Ishikawa (cell line): ENCODE results near the gene TPTE.

Source experiments
- CEBPB ChIP-seq: IDR thresholded peaks from 2 replicates; pipeline ENCODE4 v1.6.1; 2012
- CREB1 ChIP-seq: IDR thresholded peaks from 2 replicates; pipeline ENCODE4 v1.6.1; 2012; ENCODE audit warnings: low read depth
- EGR1 ChIP-seq: IDR thresholded peaks from 2 replicates; pipeline ENCODE4 v1.6.1; 2012
- EP300 ChIP-seq: IDR thresholded peaks from 2 replicates; pipeline ENCODE4 v1.6.1; 2012; ENCODE audit warnings: borderline replicate concordance
- FOXM1 ChIP-seq: IDR thresholded peaks from 2 replicates; pipeline ENCODE4 v1.6.1; 2012; ENCODE audit warnings: low read depth, borderline replicate concordance
- NFIC ChIP-seq: IDR thresholded peaks from 2 replicates; pipeline ENCODE4 v1.6.1; 2012
- RAD21 ChIP-seq: IDR thresholded peaks from 2 replicates; pipeline ENCODE4 v1.6.1; 2012; ENCODE audit warnings: low read depth
- TAF1 ChIP-seq: IDR thresholded peaks from 2 replicates; pipeline ENCODE4 v1.6.1; 2012; ENCODE audit warnings: low read depth, mild to moderate bottlenecking
- TCF12 ChIP-seq: IDR thresholded peaks from 2 replicates; pipeline ENCODE4 v1.6.1; 2012; ENCODE audit warnings: low read depth
- TEAD4 ChIP-seq: IDR thresholded peaks from 2 replicates; pipeline ENCODE4 v1.6.1; 2012
- YY1 ChIP-seq: IDR thresholded peaks from 2 replicates; pipeline ENCODE4 v1.6.1; 2012; ENCODE audit warnings: low read depth
- ZBTB7A ChIP-seq: IDR thresholded peaks from 2 replicates; pipeline ENCODE4 v1.6.1; 2012; ENCODE audit warnings: low read depth
- TF ChIP-seq, protein P1 (sequence below): IDR thresholded peaks from 2 replicates; pipeline ENCODE4 v1.6.1; 2012
- TF ChIP-seq, protein P2 (sequence below): IDR thresholded peaks from 2 replicates; pipeline ENCODE4 v1.6.1; 2012; ENCODE audit warnings: low read depth, mild to moderate bottlenecking
- TF ChIP-seq, protein P3 (sequence below): IDR thresholded peaks from 2 replicates; pipeline ENCODE4 v1.6.1; 2012

TPTE gene

DNA sequence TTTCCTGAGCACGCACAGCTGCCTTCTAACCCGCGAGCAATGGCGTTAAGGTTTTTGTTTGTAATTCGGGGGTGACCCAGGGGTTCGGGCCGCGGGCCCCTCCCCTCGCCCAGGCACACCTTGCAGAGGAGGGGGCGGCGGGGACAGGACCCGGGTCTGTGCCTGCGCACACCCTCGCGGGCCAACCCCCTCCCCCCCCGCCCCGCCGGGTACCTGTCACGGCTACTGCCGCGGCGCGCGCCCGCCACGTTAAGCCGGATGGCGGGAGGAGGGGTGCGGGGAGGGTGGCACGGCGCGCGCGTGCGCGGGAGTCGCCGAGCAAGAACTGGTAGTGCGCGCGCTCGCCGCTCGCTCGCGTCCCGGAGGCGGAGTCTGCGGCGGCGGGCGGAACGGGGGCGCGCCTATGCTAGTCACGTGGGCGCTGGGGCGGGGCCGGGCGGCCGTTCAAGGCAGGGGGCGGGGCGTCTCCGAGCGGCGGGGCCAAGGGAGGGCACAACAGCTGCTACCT lies at the start of gene TPTE:
TPTE (plus strand) TSS at position 493 of the 508 bp plus-strand sequence. CDS start 17,141 bp downstream, outside the sequence.
- TF ChIP-seq, protein P1, sequence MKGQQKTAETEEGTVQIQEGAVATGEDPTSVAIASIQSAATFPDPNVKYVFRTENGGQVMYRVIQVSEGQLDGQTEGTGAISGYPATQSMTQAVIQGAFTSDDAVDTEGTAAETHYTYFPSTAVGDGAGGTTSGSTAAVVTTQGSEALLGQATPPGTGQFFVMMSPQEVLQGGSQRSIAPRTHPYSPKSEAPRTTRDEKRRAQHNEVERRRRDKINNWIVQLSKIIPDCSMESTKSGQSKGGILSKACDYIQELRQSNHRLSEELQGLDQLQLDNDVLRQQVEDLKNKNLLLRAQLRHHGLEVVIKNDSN = no peak
- TF ChIP-seq YY1 (no peak), TCF12 (no peak), TAF1 (no peak), CEBPB (no peak), FOXM1 (no peak), EP300 (no peak)
- TF ChIP-seq, protein P2, sequence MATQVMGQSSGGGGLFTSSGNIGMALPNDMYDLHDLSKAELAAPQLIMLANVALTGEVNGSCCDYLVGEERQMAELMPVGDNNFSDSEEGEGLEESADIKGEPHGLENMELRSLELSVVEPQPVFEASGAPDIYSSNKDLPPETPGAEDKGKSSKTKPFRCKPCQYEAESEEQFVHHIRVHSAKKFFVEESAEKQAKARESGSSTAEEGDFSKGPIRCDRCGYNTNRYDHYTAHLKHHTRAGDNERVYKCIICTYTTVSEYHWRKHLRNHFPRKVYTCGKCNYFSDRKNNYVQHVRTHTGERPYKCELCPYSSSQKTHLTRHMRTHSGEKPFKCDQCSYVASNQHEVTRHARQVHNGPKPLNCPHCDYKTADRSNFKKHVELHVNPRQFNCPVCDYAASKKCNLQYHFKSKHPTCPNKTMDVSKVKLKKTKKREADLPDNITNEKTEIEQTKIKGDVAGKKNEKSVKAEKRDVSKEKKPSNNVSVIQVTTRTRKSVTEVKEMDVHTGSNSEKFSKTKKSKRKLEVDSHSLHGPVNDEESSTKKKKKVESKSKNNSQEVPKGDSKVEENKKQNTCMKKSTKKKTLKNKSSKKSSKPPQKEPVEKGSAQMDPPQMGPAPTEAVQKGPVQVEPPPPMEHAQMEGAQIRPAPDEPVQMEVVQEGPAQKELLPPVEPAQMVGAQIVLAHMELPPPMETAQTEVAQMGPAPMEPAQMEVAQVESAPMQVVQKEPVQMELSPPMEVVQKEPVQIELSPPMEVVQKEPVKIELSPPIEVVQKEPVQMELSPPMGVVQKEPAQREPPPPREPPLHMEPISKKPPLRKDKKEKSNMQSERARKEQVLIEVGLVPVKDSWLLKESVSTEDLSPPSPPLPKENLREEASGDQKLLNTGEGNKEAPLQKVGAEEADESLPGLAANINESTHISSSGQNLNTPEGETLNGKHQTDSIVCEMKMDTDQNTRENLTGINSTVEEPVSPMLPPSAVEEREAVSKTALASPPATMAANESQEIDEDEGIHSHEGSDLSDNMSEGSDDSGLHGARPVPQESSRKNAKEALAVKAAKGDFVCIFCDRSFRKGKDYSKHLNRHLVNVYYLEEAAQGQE = no peak

DNA sequence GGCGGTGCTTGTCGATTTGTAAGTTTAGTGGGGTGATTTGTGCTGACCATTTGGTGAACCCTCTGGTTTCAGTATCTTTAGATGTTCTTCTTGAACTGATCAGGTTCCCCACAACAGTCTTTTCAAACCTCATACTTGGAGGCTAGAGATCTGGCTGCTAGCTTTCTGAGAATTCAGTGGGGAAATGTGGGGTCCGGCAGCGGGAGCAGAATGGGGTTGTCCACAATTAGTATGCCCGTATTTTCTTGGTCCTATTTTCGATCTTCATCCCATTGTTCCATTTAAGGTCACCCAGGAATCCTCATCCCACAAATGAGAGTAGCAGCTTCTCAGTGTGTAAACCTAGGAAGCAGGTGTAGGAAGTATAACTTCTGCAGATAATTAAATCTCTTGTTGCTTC lies 10.3 kb upstream of the TPTE start:
- TF ChIP-seq CEBPB = no peak
- TF ChIP-seq YY1 = no peak
- no peak for TF ChIP-seq EGR1
- TF ChIP-seq EP300 = no peak
- no peak for TF ChIP-seq FOXM1
- TF ChIP-seq NFIC = no peak
- TF ChIP-seq TEAD4 = no peak

DNA sequence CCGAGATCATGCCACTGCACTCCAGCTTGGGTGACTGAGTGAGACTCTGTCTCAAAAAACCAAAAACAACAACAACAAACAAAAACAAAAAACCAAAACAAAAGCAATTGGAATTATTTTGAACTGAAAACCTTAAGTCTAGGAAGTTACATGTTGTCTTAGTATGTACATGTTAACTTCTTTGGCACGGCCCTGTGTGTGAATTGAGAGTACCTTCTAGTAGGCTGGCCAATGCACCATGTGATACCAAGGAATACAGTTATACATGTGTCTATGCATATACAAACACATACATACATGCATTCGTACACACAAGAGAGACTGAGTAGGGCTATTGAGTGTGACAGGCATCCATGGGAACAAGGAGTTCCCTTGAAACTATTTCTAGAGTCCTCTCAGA lies 18.6 kb downstream of the TPTE start:
- no peak for TF ChIP-seq NFIC
- TF ChIP-seq ZBTB7A = no peak
- no peak for TF ChIP-seq YY1
- TF ChIP-seq, protein P1 = no peak

DNA sequence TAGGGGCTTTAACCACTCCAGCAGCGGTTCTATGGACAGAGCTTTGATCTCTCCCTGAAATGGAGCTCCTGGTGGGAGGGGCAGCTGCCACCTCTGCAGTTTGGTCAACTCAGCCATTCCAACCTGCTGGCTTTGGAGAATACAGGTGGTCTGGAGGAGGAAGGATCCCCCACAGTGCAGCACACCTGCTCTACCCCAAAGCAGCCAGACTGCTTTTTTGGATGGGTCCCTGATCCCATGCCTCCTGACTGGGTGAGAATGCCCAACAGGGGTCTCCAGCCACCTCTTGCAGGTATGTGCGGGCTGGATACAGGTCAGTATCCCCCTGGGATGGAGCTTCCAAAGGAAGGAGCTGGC lies 53.9 kb downstream of the TPTE start:
- TF ChIP-seq, protein P2 = no peak

DNA sequence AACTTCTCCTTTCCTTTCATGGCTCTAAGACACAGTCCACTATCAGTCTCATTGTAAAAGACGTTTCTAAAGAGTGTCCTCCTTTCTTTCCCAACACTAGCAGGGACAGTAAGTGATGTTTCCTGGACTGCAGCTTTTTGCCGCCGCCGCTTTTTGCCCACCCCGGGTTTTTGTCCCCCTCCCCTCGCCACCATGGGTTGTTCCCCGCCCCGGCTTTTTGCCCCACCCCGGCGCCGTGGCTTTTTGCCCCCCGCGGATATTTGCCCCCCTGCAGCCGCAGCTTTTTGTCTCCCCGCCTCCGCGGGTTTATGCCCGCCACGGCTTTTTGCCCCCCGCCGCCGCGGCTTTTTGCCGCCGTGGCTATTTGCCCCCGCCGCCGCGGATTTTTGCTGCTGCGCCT lies 95.2 kb downstream of the TPTE start:
- TF ChIP-seq TCF12 = no peak
- TF ChIP-seq CREB1 = no peak
- TF ChIP-seq, protein P3, sequence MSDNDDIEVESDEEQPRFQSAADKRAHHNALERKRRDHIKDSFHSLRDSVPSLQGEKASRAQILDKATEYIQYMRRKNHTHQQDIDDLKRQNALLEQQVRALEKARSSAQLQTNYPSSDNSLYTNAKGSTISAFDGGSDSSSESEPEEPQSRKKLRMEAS = no peak
- no peak for TF ChIP-seq CEBPB
- no peak for TF ChIP-seq YY1
- TF ChIP-seq NFIC = no peak
- TF ChIP-seq EP300 = no peak
- TF ChIP-seq ZBTB7A = no peak
- TF ChIP-seq FOXM1 = no peak

DNA sequence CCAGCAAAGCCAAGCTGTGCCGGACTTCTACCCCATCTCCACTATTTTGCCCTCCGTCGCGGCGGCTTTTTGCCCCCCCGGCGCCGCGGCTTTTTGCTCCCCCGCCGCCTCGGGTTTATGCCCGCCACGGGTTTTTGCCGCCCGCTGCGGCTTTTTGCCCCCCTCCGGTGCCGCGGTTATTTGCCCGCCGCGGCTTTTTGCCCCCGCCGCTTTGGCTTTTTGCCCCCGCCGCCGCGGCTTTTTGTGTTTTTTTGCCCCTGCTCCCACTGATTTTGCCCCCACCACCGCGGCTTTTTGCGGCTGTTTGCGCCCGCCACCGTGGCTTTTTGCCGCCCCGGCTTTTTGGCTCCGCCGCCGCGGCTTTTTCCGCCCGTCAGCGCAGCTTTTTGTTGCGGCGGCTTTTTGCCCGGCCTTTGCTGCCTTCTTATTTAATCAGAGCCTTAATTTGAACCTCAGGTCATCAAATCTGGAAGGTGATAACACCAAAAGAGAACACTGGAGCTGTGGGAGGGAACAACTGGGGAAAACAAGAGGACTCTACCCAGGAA lies 106.0 kb downstream of the TPTE start:
- TF ChIP-seq YY1 = no peak
- no peak for TF ChIP-seq FOXM1
- TF ChIP-seq TAF1 = no peak
- TF ChIP-seq TEAD4 = no peak
- TF ChIP-seq CEBPB = no peak
- TF ChIP-seq CREB1 = no peak
- TF ChIP-seq, protein P3 = no peak
- TF ChIP-seq EP300 = no peak
- no peak for TF ChIP-seq EGR1
- TF ChIP-seq TCF12 = no peak
- TF ChIP-seq RAD21 = no peak
- no peak for TF ChIP-seq NFIC
- no peak for TF ChIP-seq ZBTB7A
- TF ChIP-seq, protein P1 = no peak
- TF ChIP-seq, protein P2 = no peak
